Measurements from ENCODE around the gene GPR137B.

GPR137B gene, protein sequence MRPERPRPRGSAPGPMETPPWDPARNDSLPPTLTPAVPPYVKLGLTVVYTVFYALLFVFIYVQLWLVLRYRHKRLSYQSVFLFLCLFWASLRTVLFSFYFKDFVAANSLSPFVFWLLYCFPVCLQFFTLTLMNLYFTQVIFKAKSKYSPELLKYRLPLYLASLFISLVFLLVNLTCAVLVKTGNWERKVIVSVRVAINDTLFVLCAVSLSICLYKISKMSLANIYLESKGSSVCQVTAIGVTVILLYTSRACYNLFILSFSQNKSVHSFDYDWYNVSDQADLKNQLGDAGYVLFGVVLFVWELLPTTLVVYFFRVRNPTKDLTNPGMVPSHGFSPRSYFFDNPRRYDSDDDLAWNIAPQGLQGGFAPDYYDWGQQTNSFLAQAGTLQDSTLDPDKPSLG

DNA sequence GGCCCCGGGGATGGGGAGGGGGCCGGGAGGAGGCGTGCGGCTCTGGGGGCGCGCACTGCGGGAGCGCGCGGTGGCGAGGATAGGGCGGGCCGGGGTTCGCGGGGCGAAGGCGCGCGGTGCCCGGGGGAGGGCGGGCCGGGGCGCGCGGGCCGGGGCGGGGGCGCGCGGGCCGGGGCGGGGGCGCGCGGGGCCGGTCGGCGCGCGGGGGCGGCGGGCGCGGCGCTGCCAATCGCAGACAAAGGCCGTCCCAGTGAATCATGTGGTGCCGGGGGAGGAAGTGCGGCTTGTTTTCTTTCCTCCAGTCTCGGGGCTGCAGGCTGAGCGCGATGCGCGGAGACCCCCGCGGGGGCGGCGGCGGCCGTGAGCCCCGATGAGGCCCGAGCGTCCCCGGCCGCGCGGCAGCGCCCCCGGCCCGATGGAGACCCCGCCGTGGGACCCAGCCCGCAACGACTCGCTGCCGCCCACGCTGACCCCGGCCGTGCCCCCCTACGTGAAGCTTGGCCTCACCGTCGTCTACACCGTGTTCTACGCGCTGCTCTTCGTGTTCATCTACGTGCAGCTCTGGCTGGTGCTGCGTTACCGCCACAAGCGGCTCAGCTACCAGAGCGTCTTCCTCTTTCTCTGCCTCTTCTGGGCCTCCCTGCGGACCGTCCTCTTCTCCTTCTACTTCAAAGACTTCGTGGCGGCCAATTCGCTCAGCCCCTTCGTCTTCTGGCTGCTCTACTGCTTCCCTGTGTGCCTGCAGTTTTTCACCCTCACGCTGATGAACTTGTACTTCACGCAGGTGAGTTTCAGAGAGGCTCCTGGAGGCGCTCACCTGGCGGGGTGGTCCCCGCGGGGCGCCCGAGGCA lies at the start of gene GPR137B:
Gene GPR137B, plus strand, starts transcription at position 287 of the 851 bp plus-strand sequence. Its CDS starts 84 bp downstream, at position 371.
- DNase-seq = peak in 45 of 56 donors; percentile 26 to 75 (median 62)

DNA sequence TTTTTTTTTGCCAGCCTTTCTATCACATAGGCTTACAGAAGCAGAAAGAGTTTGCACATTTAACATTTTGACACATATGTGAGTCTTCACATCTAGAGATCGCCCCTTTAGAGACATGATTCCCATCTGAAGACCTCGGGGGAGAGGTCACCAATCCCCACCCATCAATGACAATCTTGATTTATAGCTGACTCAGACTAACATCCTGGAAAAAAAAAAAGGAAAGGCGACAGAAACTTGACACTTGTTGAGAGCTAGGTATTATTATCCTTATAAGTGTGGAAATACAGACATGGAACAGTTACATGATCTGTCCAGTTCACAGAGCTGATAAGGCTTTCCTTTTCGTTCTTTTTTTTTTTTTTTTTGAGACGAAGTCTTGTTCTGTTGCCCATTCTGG lies 49.4 kb upstream of the GPR137B start:
- no peak for DNase-seq

DNA sequence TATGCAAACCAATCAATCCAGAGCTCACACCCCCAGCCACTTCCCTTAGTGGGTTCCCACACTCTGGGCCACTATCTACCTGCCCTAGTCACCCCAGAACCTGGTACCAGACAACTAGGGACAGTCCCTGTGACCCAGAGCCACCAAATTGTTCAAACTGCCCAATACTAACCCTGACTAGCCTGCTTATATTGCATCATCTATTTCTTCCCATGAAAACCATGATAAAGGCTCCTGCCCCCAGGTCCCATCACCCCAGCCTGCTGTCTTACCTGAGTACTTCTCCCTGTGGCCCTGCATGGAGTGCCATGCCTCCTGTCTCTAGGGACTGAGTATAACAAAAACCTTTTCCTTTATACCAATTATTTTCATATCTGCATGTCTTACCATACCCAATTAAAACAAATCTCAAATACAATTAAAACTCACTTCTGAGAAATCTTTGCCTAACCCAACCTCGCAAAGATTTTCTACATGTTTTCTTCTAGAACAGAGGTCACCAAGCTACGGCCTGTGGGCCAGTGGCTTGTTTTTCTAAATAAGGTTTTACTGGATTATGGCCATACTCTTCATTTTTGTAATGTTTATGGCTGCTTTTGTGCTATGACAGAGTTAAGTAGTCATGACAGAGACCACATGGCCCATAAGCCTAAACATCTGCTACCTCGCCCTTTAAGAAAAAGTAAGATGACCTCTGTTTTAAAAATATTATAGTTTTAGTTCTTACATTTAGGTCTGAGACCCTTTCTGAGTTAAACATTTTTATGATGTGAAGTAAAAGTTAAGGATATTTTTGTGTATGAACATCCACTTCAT lies 46.4 kb upstream of the GPR137B start:
- DNase-seq = no peak

DNA sequence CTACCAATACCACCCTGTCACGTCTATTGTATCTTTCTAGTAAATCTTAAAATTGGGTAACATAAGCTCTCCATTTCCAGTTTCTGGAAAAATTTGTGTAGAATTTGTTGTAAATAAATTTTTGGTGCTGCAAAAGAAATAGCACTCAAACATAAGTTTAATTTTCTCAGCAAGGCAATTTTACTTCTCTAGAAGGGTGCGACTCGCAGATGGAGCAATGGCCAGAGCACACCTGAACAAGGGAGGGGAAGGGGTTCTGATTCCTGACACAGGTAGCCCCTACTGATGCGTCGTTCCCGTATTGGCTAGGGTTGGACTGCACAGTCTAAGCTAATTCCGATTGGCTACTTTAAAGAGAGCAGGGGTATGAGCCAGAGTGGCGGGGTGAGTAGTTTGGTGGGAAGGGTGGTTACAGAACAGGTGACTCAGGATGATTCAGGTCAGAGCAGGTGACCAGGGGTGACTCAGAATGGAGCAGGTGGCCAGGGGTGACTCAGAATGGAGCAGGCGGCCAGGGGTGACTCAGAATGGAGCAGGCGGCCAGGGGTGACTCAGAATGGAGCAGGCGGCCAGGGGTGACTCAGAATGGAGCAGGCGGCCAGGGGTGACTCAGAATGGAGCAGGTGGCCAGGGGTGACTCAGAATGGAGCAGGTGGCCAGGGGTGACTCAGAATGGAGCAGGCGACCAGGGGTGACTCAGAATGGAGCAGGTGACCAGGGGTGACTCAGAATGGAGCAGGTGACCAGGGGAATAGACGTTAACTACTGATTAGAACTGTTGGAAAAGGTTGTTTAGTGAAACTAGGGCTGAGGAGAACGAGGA lies 45.5 kb upstream of the GPR137B start:
- peak in 37 of 56 donors; percentile 1 to 100 (median 56) for DNase-seq

DNA sequence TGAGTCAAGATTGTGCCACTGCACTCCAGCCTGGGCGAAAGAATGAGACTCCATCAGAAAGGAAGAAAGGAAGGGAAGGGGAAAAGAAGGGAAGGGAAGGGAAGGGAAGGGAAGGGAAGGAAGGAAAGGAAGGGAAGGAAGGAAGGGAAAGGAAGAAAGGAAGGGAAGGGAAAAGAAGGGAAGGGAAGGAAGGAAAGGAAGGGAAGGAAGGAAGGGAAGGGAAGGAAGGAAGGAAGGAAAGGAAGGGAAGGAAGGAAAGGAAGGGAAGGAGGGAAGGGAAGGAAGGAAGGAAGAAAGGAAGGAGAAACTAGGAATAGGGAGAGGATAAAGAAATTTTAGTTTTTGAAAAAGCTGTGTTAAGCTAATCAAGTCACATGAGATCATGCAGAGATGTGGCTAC lies 44.1 kb upstream of the GPR137B start:
- DNase-seq = no peak

DNA sequence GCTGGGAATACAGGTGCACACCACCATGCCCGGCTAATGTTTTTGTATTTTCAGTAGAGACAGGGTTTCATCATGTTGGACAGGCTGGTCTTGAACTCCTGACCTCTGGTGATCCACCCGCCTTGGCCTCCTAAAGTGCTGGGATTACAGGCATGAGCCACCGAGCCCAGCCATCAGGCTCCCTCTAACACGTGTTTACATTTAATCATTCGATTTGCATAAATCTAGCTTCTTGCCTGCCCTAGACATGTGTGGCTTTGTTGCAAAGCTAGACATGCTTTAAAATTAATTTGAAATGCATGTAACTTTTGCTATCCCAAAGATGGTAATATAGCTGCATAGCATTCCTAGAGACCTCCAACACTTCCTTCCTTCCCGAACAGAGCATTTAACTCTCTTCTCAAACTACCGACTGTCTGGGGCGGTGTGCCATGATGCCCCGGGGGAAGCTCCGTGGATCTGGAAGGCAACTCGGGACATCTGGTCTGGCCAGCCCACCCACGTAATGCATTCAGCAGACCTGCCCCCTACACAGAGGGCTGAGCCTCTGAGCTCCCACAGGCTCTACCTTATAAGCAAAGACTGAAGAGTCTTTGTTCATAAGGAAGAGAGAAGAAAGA lies 42.9 kb upstream of the GPR137B start:
- DNase-seq = no peak

DNA sequence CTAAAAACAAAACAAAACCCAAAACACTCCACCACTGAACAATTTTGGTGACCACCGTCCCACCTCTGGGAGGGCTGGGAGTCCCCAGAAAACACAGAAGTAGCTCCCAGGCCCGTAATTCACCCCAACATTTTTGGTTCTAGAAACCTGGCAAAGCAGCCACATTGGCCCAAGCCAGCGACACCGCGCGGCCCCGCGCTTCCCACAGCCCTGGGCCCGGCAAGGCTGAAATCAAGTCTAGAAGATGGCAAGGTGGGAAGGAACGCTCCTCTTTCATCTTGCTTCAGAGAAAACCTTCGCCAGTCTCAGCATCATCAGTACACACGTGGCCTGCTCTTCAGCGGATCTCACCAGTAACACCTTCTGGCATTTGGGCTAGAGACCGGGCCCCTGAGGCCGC lies 41.5 kb upstream of the GPR137B start:
- DNase-seq = no peak

DNA sequence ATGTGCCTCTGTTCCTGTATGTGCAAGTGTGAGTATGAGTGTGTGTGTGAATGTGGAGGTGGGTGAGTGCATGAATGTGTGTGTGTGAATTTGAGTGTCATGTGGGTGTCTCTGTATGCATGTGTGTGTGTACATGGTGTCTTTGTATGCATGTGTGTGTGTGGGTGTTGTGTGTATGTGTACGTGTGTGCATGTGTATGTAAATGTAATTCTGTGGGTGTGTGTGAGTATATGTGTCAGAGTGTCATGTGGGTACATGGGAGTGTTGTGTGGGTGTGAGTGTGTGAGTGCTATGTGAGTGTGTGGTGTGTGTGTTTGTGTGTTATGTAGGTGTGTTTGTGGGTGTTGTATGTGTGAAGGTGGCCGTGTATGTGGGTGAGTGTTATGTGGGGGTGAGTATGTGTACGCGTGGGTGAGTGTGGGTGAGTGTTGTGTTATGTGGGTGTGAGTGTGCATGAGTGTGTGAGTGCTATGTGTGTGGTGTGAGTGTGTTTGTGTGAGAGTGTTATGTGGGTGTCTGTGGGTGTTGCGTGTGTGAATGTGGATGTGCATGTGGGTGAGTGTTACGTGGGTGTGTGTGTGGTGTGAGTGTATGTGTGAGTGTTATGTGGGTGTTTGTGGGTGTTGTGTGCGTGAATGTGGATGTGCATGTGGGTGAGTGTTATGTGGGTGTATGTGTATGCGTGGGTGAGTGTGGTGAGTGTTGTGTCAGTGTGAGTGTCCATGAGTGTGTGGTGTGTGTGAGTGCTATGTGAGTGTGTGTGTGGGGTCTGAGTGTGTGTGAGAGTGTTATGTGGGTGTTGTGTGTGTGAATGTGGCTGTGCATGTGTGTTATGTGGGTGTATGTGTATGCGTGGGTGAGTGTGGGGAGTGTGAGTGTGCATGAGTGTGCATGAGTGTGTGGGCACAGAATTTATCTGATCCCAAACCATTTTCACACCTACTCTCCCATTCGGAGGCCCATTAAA lies 40.8 kb upstream of the GPR137B start:
- no peak for DNase-seq

DNA sequence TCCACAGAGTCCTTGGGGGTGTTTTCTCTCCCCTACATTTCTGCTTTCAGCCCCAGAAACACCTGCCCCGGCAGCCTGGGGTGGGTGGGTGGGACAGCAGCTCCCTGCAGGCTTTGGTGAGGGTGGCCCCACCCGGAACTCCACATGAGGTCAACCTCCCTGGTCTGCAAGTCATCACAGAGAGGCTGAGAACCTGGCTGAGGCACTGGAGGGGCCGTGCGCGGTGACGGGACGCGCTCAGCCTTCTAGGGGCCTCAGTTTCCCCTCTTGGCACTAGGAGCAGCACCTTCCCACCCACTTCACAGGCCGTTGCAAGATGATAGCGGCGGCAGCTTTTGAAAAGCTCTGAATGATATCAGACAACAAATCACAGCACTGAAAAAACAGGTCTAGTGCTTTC lies 39.7 kb upstream of the GPR137B start:
- no peak for DNase-seq

DNA sequence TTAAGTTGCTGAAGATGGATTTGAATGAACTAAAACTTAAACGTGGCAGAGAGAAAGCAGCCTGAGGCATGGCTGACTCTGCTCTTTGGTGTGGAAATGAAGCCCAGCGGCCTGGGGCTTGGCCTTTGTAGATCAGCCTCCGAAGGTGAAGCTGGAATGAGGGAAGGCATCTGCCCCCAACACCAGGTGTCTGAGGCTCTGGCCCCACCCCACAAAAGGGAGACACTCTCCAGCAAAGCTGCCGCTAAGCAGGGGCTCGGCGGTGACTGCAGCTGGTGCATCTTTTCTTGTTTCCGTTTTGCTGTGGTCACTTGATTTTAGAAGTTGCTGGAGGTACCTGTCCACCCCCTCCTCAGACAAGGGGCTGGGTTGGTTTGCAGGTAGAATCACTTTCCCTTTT lies 39.3 kb upstream of the GPR137B start:
- DNase-seq = no peak

DNA sequence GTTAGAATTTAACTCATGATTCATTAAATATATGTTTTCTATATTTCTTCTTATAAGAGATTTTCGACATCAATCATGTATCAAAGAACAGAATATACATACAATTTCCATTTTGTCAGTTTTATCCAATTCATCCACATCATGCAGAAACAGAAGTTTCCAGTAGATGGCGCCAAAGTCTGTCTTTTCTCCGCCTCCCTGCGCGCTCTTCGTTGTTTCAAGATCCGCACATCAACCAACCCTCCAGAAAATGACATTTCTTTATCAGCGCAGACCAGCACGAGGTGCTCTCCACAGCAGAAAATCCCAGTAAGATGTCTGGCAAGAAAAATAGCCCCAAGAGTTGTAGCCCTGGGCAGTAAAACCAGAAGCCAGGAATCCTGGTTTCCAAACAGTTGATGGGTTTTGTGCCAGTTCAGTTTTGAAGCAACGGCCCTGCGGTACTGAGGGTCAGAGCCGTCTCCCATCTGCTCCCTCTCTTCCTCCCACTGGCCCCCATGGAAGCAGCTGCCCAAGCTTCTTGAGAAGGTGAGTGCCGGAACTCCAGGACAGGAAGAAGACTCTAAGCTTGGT lies 38.6 kb upstream of the GPR137B start:
- DNase-seq = peak in 35 of 56 donors; percentile 2 to 75 (median 22)

DNA sequence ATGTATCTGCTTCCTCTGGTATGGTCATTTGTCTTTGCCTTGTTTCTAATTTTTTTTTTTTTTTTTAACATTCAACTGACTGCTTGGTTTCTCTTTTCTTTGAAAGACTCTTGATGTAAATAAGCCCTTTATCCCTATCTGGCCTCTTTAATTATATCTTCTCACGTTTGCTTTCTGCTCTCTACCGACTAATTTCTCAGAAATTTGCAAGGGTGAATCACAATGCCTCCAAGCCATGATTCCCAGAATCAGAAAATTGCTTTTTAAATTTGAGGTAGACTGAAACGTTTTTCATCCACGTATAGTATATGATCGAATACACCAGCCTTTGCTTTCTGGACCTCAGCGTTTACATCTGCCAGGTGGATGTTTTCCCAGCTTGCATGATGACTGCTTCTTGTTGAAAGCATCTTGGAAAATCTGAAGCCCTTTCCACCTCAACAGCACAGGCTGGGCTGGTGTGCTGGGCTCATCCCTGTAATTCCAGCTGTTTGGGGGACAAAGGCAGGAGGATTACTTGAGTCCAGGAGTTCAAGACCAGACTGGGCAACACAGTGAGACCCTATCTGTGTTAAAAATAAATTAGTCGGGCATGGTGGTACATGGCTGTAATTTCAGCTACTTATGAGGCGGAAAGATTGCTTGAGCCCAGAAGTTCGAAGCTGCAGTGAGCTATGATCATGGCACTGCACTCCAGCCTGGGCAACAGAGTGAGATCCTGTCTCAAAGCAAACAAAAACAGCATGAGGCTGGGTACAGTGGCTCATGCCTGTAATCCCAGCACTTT lies 35.0 kb upstream of the GPR137B start:
- DNase-seq = no peak

DNA sequence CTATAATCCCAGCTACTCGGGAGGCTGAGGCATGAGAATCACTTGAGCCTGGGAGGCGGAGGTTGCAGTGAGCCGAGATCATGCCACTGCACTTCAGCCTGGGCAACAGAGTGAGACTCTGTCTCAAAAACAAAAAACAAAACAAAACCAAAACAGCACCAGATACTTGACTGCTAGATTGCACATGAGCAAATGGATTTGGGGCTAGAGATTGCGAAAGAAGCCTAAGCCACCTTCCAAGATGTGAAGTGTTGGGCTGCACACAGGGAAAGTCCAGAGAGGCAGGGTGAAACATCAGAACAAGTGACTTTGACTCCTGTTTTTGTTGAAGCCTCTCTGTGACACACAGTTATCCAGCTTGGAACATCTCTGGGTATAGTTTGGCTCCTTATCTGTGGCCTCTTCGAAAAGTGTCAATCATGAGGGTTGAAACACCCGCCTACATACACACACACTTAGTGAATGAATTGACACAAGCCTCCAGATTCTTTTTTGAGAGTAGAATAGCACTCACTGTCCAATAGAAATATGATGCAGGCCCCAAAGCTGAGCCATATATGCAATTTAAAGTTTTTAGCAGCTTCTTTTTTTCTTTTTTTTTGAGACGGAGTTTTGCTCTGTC lies 34.2 kb upstream of the GPR137B start:
- no peak for DNase-seq

DNA sequence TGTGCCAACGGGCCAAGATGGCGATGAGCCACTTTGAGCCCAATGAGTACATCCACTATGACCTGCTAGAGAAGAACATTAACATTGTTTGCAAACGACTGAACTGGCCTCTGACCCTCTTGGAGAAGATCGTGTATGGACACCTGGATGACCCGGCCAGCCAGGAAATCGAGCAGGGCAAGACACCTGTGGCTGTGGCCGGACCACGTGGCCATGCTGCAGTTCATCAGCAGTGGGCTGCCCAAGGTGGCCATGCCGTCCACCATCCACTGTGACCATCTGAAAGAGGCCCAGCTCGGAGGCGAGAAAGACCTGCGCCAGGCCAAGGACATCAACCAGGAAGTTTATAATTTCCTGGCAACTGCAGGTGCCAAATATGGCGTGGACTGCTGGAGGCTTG lies 32.2 kb upstream of the GPR137B start:
- DNase-seq = no peak

DNA sequence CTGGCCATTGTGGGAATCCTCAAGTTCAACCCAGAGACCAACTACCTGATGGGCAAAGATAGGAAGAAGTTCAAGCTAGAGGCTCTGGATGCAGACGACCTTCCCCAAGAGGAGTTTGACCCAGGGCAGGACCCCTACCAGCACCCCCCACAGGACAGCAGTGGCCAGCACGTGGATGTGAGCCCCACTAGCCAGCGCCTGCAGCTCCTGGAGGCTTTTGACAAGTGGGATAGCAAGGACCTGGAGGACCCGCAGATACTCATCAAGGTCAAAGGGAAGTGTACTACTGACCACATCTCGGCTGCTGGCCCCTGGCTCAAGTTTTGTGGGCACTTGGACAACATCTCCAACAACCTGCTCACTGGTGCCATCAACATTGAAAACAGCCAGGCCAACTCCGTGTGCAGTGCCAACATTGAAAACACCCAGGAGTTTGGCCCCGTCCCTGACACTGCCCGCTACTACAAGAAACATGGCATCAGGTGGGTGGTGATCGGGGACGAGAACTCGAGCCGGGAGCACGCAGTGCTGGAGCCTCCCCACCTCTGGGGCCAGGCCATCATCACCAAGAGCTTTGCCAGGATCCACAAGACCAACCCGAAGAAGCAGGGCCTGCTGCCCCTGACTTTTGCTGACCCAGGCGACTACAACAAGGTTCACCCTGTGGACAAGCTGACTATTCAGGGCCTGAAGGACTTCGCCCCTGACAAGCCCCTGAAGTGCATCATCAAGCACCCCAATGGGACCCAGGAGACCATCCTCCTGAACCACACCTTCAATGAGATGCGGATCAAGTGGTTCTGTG lies 30.6 kb upstream of the GPR137B start:
- DNase-seq = no peak

DNA sequence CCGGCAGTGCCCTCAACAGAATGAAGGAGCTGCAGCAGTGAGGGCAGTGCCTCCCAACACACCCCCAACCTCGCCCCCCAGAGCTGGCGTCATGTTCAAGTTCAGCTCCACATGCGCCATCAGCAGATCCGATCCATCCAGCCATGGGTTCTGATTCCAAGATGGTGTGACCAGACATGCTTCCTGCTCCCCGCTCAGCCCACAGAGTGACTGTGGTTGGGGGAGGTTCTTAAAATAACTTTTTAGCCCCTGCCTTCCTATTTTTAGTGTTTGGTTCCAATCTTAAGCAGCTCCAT lies 30.1 kb upstream of the GPR137B start:
- no peak for DNase-seq

All from amygdala (tissue), 56 donors.